ENCODE data around the gene CCL17.
"Not testable (repeated sequence)": the region's sequence is repeated elsewhere in the genome, so short reads cannot be mapped to it uniquely, and the experiment has no call there.

Gene CCL17

DNA sequence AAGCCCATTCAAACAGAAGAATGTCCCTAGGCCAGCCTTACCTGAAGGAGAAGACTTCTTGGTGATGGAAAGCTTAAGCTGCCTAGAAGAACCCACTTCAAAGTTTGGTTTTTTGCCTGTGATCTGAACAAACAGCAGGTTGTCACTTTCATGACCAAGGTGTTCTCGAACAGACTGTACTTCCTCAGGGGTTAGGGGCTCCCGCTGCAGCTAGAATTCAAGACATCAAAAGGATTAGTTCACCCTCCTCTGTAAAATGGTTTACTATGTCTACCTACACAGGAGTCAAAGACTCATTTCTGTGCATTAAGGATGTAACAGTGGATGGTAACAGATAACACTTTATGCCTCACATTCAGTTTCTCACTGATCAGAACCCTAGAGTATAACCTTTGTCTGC is 29.4 kb downstream of the CCL17 start:
- no peak for DNase-seq (ENCODE audit: low read depth)
- no peak for TF ChIP-seq MYC (IDR thresholded peaks at IDR 0.05; ENCODE audit: low read depth, low read length)
- TF ChIP-seq, protein P1, sequence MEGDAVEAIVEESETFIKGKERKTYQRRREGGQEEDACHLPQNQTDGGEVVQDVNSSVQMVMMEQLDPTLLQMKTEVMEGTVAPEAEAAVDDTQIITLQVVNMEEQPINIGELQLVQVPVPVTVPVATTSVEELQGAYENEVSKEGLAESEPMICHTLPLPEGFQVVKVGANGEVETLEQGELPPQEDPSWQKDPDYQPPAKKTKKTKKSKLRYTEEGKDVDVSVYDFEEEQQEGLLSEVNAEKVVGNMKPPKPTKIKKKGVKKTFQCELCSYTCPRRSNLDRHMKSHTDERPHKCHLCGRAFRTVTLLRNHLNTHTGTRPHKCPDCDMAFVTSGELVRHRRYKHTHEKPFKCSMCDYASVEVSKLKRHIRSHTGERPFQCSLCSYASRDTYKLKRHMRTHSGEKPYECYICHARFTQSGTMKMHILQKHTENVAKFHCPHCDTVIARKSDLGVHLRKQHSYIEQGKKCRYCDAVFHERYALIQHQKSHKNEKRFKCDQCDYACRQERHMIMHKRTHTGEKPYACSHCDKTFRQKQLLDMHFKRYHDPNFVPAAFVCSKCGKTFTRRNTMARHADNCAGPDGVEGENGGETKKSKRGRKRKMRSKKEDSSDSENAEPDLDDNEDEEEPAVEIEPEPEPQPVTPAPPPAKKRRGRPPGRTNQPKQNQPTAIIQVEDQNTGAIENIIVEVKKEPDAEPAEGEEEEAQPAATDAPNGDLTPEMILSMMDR (IDR thresholded peaks at IDR 0.05; ENCODE audit: low read depth, low read length): no peak
- no peak for TF ChIP-seq POLR2A (IDR thresholded peaks at IDR 0.05; ENCODE audit: extremely low read depth, insufficient read length)
- TF ChIP-seq, protein P2, sequence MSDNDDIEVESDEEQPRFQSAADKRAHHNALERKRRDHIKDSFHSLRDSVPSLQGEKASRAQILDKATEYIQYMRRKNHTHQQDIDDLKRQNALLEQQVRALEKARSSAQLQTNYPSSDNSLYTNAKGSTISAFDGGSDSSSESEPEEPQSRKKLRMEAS (IDR thresholded peaks at IDR 0.05; ENCODE audit: low read depth, low read length): no peak
- H3K4me3 ChIP-seq (ENCODE audit: low read depth, low read length): no peak overlapping the region

- TF ChIP-seq, protein P2 (IDR thresholded peaks at IDR 0.05; ENCODE audit: low read depth, low read length): no peak
- TF ChIP-seq, protein P1 (IDR thresholded peaks at IDR 0.05; ENCODE audit: low read depth, low read length): no peak
- TF ChIP-seq POLR2A (IDR thresholded peaks at IDR 0.05; ENCODE audit: extremely low read depth, insufficient read length) (no peak), MYC (IDR thresholded peaks at IDR 0.05; ENCODE audit: low read depth, low read length) (no peak)
- no peak for DNase-seq (ENCODE audit: low read depth)
- H3K4me3 ChIP-seq (ENCODE audit: low read depth, low read length): no peak overlapping the region
Measured at GRCh38 chr16:57435838-57436237, 31.3 kb downstream of the CCL17 start.

DNA sequence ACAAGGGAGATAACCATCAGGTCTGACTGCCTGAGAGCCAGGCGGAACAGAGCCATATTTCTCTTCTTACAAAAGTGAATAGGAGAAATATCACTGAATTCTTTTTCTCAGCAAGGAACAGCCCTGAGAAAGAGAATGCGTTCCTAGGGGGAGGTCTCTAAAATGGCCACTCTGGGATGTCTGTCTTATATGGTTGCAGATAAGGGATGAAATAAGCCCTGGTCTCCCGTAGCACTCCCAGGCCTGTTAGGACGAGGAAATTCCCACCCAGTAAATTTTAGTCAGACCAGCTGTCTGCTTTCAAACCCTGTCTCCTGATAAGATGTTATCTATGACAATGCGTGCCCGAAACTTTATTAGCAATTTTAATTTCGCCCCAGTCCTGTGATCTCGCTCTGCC is 35.4 kb downstream of the CCL17 start:
- H3K4me3 ChIP-seq (ENCODE audit: low read depth, low read length); DNase-seq (ENCODE audit: low read depth): not testable (repeated sequence)

- not testable (repeated sequence) for DNase-seq (ENCODE audit: low read depth); H3K4me3 ChIP-seq (ENCODE audit: low read depth, low read length)
Measured at GRCh38 chr16:57440551-57440950, 36.0 kb downstream of the CCL17 start.

DNA sequence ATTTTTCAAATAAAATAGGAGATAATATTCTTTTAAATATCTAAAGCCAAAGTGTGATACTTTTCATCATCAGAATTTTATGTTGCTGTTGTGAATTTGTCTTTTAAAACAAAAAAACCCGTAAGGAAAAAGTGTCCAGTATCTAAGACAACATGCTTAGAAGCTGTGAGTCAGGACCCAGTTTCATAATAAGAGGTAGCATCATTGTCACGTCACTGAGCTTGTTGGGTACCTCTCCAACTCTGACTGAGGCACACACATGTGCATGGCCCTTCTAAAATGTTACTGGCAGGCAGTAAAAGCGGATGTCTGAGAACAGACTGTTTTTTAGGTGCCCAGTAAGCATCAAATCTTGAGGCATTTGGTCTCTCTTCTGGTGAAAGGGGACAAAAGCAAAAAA is 40.1 kb downstream of the CCL17 start:
- no peak for DNase-seq (ENCODE audit: low read depth)
- no peak for TF ChIP-seq POLR2A (IDR thresholded peaks at IDR 0.05; ENCODE audit: extremely low read depth, insufficient read length)
- TF ChIP-seq, protein P2 (IDR thresholded peaks at IDR 0.05; ENCODE audit: low read depth, low read length): no peak
- TF ChIP-seq MYC (IDR thresholded peaks at IDR 0.05; ENCODE audit: low read depth, low read length): no peak
- TF ChIP-seq, protein P1 (IDR thresholded peaks at IDR 0.05; ENCODE audit: low read depth, low read length): no peak
- no peak overlapping the region for H3K4me3 ChIP-seq (ENCODE audit: low read depth, low read length)

DNA sequence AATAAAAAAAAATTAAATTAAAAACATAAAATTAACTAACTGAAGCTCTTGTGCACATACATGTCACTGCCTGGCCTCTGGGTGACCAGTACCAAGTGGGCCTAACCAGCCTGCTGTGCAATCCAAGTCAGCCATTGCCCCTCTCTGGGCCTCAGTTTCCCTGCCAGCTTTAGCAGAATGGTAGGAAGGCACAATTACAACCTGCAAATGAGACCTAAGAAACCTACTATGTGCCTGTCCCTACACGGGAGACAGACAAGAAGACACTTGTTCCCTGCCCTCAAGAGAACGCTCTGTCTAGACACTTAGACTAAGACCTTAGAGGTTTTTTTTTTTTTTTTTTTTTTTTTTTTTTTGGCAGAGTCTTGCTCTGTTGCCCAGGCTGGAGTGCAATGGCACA is 40.9 kb downstream of the CCL17 start:
- TF ChIP-seq, protein P1 (IDR thresholded peaks at IDR 0.05; ENCODE audit: low read depth, low read length): no peak
- TF ChIP-seq POLR2A (IDR thresholded peaks at IDR 0.05; ENCODE audit: extremely low read depth, insufficient read length): no peak
- TF ChIP-seq MYC (IDR thresholded peaks at IDR 0.05; ENCODE audit: low read depth, low read length): no peak
- TF ChIP-seq, protein P2 (IDR thresholded peaks at IDR 0.05; ENCODE audit: low read depth, low read length): no peak
- no peak overlapping the region for H3K4me3 ChIP-seq (ENCODE audit: low read depth, low read length)
- DNase-seq (ENCODE audit: low read depth): no peak

GRCh38 chr16:57446531-57447185 is 42.1 kb downstream of the CCL17 start:
- TF ChIP-seq, protein P2 (IDR thresholded peaks at IDR 0.05; ENCODE audit: low read depth, low read length): no peak; the same call in 1 of the 2 replicates
- TF ChIP-seq POLR2A (IDR thresholded peaks at IDR 0.05; ENCODE audit: extremely low read depth, insufficient read length) (no peak), MYC (IDR thresholded peaks at IDR 0.05; ENCODE audit: low read depth, low read length) (no peak)
- TF ChIP-seq, protein P1 (IDR thresholded peaks at IDR 0.05; ENCODE audit: low read depth, low read length): no peak
- DNase-seq (ENCODE audit: low read depth): peak; percentile 65
- peak overlapping the region; percentile 77 for H3K4me3 ChIP-seq (ENCODE audit: low read depth, low read length)

All from NB4 (cell line).